Mammary epithelial cell (primary cell): ENCODE data around the gene CEBPZOS.

Source experiments
- CTCF ChIP-seq, 2 donors: IDR thresholded peaks in 1 of 2; conservative IDR thresholded peaks in 1 of 2; 2 replicates each; pipeline ENCODE4 v1.5.1; 2011 to 2012; ENCODE audit warnings: inconsistent platforms in 2 of 2, low read length in 2 of 2, mild to moderate bottlenecking in 2 of 2, control low read depth in 1 of 2, low read depth in 1 of 2; ENCODE audit not compliant: insufficient read depth in 1 of 2; ENCODE audit errors: extremely low read depth in 1 of 2
- EZH2 ChIP-seq: IDR thresholded peaks from 2 replicates; pipeline ENCODE4 v1.6.1; 2012; ENCODE audit warnings: low read length, inconsistent platforms, borderline replicate concordance

GRCh38 chr2:37219046-37219445, 22.8 kb downstream of the CEBPZOS start:
- no peak for TF ChIP-seq CTCF (conservative IDR thresholded peaks at IDR 0.05 in 1 of 2, IDR thresholded peaks at IDR 0.05 in 1 of 2; ENCODE audit: extremely low read depth in 1 of 2, insufficient read depth in 1 of 2, low read depth in 1 of 2, low read length in 2 of 2)
- TF ChIP-seq EZH2: no peak
